NCI-H2029 (cell line): Measurements from ENCODE around the gene CDC26.
A peak's percentile ranks its signal among the peaks of the same experiment; 100 is the strongest.
"Not testable (repeated sequence)": the region's sequence is repeated elsewhere in the genome, so short reads cannot be mapped to it uniquely, and the experiment has no call there.

Source experiments
- DNase-seq: peaks from one replicate; lab custom pipeline; 2025; lab: John Stamatoyannopoulos, UW

The CDC26 gene

DNA sequence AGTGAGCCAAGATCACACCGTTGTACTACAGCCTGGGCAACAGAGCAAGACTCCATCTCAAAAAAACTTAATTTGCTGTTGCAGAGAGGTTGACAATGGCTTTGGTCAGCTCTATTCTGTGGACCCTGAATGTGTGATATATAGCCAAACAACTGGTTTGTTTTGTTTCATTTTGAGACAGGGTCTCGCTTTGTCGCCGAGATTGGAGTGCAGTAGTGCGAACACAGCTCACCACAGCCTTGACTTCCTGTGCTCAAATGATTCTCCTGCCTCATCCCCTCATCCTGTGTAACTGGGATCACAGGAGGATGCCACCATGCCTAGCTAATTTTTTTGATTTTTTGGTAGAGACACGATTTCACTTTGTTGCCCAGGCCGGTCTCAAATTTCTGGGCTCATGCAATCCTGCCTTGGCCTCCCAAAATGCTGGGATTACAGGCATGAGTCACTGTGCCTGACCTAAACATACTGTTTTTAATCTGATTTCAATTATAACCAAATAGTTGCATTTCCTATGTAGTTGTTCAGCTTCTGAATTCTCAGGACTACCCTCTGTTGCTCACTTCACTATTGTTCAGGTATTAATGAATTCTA lies 18.0 kb upstream of the CDC26 start:
- DNase-seq: no peak

GRCh38 chr9:113290052-113290607 lies 14.8 kb upstream of the CDC26 start:
- DNase-seq: no peak

DNA sequence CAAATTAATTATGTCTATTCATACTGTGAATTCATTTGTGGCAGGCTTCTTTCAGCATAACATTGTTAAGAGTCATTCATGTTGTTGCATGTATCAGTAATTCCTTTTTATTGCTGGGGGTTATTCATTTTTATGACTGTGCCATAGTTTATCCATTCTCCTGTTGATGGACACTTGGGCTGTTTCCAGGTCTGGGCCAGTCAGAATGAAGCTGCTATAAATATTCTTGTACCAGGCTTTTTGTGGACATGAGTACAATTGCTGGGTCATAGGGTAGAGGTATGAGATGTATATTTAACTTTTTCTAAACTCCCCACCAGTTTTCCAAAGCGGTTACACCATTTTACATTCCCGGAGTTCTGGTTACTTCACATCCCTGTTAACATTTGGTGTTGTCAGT lies 13.7 kb upstream of the CDC26 start:
- DNase-seq: no peak

DNA sequence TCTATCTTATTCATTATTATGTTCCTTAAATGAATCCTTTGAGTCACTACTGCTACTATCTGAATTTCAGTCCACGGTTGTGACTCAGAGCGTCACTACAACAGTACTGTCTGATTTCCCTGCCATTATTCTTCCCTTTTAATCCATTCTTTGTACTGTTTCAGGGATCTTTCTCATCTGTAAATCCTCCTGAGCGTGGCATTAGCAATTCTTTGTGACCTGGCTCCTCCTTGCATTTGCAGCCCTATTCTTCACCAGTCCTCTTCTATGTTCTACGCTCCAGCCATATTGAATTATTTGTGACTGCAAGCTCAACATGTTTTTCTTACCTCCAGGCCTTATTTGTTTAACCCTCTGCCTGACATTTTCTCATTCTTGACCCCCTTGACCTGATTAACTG lies 6.0 kb upstream of the CDC26 start:
- no peak for DNase-seq

- no peak for DNase-seq
Observed at GRCh38 chr9:113278840-113279239, 3.5 kb upstream of the CDC26 start.

DNA sequence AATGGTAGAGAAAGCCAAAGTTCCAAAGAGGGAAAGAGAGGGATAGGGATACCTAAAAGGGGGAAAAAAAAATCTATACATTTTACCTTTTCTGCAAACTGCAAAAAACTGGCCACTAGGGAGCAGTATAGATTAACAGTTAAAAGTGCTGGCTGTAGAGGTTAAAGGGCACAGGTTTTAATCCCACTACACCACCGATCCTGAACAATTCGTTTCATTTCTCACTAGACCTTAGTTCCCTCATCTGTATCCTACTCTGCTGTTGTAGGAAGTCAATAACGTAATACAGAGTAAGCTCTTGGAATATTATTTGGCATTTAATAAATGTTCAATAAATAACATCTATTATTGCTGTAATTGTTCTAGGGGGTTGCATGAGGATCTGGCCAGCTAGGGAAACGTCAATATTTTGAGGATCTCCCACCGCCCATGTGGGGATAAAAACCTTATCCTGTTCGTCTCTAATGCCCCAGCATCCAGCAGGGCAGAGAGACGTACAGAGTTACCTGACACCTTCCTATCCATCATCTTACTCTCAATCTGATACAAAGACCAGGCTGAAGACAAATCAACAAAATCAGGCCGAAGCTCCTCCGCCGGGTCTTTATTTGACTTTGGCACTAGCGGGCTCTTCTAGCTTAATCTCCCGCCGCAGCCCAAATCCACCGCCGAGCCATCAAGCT lies 757 bp downstream of the CDC26 start:
- DNase-seq: peak; percentile 51

DNA sequence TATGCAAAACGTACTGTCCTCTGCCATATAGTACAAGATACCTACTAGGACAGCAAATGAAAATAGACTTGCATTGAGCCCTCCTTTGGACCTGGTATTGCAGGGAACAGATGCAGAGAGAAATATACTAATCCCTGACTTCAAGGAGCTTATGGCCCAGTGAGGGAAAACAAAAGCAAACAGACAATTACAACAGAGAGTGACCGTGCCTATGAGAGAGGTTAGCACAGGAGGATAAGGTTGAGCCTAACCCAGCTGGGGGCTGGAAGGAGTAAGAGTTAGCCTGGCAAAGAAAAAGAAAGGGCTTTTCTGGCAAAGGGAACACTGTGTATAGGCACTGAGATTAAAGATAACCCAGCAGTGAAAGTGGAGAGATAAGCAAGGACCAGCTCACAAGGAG lies 5.5 kb downstream of the CDC26 start:
- DNase-seq: no peak

- no peak for DNase-seq
Observed at GRCh38 chr9:113269355-113269754, 6.0 kb downstream of the CDC26 start.

DNA sequence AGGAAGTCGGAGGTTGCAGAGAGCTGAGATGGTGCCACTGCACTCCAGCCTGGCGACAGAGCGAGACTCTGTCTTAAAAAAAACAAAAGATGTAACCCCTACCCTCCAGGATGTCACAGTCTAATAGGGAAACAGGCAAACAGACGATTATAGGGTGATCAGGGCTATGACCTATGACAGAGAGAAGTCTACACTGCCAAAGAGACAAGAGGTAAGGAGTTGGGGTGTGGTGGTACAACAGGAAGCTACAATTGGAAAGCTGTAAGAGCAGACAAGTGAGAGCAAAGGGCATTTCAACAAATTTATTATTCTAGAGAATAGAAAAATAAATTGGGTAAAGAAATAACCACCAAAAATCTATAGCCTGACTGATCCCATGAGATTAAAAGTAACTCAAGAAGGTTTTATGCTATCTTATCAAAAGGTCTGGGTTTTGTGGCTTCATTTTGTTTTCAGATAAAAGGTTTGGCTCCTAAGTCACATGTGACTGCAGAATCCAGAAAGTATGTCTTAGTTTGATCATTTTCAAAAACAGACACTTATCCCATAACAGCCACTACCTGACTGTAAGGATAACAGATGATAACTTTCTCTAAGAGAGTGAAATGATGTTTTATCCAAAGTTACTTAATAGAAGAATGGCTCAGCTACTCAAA lies 7.3 kb downstream of the CDC26 start:
- no peak for DNase-seq

- DNase-seq: no peak
Observed at GRCh38 chr9:113266174-113266573, 9.2 kb downstream of the CDC26 start.

DNA sequence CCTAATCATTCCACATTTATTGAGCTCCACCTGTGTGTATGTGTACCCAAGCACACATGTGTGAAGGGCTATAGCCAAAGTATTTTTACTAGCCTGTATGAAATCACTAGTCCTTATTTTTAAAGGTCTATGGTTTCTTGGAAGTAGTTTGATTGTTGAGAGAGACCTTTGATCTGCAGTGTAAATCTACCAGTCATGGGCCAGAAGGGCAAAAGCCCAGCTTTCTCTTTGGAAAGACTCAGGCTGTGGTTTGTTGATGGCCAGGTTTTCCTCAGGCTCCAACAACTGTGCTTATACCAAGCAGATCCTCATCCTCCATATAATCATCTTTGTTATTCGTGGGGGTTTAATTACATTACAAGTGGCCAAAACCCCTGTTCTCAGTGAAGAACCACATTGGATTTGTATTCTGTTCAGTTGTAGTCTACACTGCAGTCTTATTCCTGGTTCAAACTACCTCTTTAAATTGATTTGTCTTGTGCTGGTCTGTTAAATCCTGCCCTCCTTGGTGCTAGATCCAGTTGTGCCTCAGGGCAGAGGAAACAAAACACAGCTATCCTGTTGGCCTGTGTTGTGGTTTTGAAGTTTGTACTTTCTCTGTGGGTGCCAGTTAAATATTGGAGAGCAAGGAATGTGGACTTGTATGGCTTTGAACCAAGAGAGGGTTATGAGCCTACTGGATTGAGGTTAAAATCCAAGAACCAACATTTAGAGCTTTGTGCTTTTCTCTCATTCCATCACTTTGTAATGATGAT lies 13.3 kb downstream of the CDC26 start:
- no peak for DNase-seq

- DNase-seq: no peak
Observed at GRCh38 chr9:113258282-113258681, 17.1 kb downstream of the CDC26 start.

- no peak for DNase-seq
Observed at GRCh38 chr9:113257863-113258262, 17.5 kb downstream of the CDC26 start.

GRCh38 chr9:113255438-113255837 lies 19.9 kb downstream of the CDC26 start:
- DNase-seq: no peak

DNA sequence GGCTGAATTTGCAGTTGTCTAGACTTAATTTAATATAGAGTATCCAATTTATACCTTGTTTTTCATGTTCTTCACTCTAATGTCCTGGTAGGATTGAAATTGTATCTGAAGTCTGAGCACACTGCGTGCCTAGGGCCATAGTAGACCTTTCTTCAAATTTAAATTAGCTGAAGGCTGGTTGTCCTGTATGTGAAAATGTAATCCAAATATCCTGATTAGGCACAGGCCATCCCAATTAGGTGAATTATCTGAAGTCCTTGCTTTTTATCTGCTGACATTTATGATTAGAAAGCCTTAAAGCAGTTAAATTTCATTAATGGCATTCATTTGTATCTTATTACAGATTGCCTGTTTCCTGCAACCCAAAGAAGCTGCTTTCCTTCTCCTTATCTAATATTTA lies 20.4 kb downstream of the CDC26 start:
- no peak for DNase-seq

DNA sequence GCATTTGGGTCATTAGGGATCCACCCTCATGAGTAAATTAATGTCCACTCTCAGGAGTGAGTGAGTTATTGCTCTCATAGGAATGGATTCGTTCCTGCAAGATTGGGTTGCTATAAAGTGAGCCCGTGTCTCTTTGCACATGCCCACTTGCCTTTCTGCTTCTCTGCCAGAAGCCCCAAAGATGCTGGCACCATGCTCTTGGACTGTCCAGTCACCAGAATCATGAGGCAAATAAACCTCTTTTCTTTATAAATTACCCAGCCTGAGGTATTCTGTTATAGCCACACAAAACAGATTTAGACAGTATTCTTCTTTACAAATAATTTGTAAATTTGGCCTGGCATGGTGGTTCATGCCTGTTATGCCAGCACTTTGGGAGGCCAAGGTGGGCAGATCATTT lies 24.6 kb downstream of the CDC26 start:
- DNase-seq: no peak

DNA sequence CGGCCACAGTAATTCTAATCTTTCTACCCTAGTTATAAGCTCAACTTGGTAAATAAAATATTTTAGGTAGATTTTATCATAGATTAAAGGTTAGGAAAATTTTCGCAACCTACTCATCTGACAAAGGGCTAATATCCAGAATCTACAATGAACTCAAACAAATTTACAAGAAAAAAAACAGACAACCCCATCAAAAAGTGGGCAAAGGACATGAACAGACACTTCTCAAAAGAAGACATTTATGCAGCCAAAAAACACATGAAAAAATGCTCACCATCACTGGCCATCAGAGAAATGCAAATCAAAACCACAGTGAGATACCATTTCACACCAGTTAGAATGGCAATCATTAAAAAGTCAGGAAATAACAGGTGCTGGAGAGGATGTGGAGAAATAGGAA lies 25.7 kb downstream of the CDC26 start:
- DNase-seq: not testable (repeated sequence)

GRCh38 chr9:113247640-113248039 lies 27.7 kb downstream of the CDC26 start:
- DNase-seq: no peak

DNA sequence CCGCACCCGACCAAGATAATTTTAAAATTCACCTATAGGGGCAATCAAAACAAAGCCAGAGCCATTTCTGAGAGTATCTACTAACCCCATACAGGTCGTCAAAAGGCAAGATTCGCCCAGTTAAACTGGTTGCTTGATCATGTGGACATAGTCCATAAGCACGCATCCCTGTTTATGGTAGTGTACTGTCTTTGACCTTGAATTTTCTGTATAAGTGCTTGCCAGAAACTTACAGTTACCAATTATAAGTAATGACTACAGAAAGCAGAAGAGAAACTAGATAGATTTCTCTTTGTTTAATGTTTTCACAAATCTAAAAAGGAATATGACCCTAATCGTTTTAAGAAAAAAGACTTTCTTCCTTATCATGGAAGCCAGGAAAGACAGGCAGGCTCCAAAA lies 28.4 kb downstream of the CDC26 start:
- DNase-seq: no peak

DNA sequence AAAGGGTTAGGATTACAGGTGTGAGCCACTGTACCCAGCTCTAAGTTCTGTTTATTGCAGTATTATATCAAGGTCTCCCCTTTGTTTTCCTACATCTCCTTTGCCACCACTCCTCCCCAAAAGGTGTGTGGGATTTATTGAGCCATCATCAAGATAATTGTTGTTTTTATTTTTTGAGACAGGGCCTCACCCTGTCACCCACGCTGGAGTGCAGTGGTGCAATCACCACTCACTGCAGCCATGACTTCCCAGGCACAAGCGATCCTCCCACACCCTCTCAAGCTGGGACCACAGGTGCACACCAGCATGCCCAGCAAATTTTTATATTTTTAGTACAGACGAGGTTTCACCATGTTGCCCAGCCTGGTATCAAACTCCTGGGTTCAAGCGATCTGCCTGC lies 29.5 kb downstream of the CDC26 start:
- no peak for DNase-seq

GRCh38 chr9:113244556-113244955 lies 30.8 kb downstream of the CDC26 start:
- DNase-seq: no peak

GRCh38 chr9:113241161-113241560 lies 34.2 kb downstream of the CDC26 start:
- no peak for DNase-seq

DNA sequence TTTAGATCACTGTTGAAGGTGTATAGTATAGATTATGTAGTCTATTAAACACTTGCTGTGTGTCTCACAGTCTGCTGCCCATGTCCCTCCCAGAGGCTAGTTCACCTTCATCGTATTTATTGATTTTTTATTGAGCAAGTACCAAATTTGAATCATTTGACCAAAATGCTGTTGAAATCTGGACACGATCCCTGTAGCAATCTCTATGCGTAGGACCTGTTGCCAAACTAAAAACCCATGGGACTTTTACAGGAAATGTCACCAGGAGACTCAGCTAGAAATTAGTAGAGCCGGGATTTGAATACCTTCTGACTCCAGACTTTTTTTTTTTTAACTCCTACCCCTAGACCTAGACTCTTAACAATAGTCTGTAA lies 36.5 kb downstream of the CDC26 start:
- no peak for DNase-seq
